ENCODE data around the gene CFAP54. TPM values are rescaled to one million over a fixed set of nuclear protein-coding genes. Genes with fewer than 3 reads are reported as not detected.
A peak's percentile ranks its signal among the peaks of the same experiment; 100 is the strongest.

CFAP54 gene
- polyA plus RNA-seq, 1 of the 3 experiments (the other 2 are of a cell fraction), result 0.87 TPM

DNA sequence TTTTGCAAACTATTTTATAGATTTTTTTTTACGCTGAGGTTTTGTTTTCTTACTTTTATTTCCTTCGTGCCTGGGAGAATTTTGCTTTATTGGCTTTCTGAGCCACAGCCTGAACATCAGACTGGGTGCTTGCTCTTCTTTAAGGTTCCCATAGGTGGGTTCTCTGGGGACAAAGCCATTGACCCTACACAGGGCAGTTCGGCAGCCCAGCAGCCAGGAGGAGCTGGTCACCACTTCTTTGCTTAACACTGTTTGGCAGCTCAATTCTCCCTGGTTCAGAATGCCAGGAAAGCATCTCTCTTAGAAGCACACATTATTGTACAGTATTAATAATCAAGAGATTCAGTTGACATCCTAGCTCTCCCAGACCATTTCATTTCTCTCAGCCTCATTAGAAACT, 276.9 kb downstream of the CFAP54 start:
- Histone ChIP-seq H3F3A (replicated peaks; ENCODE audit: insufficient read depth) (no peaks in the 10 kb centered on the region), H3K9me2 (no peaks in the 10 kb centered on the region), H4K20me1 (ENCODE audit: insufficient read depth) (no peaks in the 10 kb centered on the region), H3K27ac (ENCODE audit: low read depth in 2 of 2, low read length in 1 of 2) (no peak overlapping the region), H3K27me3 (ENCODE audit: insufficient read depth) (no peaks in the 10 kb centered on the region), H3K9ac (no peak overlapping the region), H3K36me3 (replicated peaks in 1 of 2; ENCODE audit: control insufficient read depth in 1 of 2, insufficient read depth in 2 of 2, low read length in 1 of 2) (no peaks in the 10 kb centered on the region), H3K9me3 (no peaks in the 10 kb centered on the region), H3K4me2 (no peak overlapping the region), H2AFZ (ENCODE audit: low read depth) (no peak overlapping the region), H3K79me2 (ENCODE audit: insufficient read depth) (no peaks in the 10 kb centered on the region), H3K4me1 (ENCODE audit: control insufficient read depth in 1 of 2, insufficient read depth in 2 of 2, low read depth in 1 of 2, low read length in 1 of 2) (no peaks in the 10 kb centered on the region), H3K4me3 (ENCODE audit: low read depth in 2 of 2, low read length in 1 of 2) (no peak overlapping the region)
- WGBS (ENCODE audit: low lambda C conversion rate), result 9% methylated on average over 3 of the region's 3 CpGs
- TF ChIP-seq, protein P1, sequence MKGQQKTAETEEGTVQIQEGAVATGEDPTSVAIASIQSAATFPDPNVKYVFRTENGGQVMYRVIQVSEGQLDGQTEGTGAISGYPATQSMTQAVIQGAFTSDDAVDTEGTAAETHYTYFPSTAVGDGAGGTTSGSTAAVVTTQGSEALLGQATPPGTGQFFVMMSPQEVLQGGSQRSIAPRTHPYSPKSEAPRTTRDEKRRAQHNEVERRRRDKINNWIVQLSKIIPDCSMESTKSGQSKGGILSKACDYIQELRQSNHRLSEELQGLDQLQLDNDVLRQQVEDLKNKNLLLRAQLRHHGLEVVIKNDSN (IDR thresholded peaks at IDR 0.05; ENCODE audit: borderline replicate concordance, low read depth), result no peak
- TF ChIP-seq RFX5 (IDR thresholded peaks at IDR 0.05; ENCODE audit: low read length) (no peak), EP300 (IDR thresholded peaks at IDR 0.05; ENCODE audit: borderline replicate concordance in 1 of 2, low read depth in 1 of 2, low read length in 1 of 2) (no peak), ELF1 (IDR thresholded peaks at IDR 0.05) (no peak), RAD21 (IDR thresholded peaks at IDR 0.05; ENCODE audit: low read length) (peak; percentile 16; the same call in 1 of the 2 replicates)
- TF ChIP-seq, protein P2, sequence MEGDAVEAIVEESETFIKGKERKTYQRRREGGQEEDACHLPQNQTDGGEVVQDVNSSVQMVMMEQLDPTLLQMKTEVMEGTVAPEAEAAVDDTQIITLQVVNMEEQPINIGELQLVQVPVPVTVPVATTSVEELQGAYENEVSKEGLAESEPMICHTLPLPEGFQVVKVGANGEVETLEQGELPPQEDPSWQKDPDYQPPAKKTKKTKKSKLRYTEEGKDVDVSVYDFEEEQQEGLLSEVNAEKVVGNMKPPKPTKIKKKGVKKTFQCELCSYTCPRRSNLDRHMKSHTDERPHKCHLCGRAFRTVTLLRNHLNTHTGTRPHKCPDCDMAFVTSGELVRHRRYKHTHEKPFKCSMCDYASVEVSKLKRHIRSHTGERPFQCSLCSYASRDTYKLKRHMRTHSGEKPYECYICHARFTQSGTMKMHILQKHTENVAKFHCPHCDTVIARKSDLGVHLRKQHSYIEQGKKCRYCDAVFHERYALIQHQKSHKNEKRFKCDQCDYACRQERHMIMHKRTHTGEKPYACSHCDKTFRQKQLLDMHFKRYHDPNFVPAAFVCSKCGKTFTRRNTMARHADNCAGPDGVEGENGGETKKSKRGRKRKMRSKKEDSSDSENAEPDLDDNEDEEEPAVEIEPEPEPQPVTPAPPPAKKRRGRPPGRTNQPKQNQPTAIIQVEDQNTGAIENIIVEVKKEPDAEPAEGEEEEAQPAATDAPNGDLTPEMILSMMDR (IDR thresholded peaks at IDR 0.05), result peak; percentile 40; the same call in 1 of the 2 replicates
- ChIA-PET POLR2A (no interaction called here), CTCF (no interaction called here)
- no peak for DNase-seq

DNA sequence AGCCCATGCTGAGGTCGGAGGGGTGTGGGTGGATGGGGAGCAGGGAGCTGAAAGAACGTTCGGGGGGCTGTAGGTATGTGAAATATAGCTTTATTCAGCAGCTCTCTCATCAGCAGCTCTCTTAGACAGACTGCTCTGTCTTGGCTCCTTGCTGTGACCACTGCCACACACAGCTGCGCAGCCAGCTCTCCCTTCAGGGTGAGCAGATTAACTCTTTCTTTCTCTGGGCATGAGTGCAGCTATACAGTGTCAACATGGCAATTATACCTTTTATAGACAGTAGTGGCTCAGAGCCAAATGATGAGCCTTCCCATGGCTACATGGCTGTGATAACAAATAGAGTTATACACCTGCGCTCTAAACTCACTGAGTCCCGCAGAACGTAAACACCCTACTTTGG, 280.0 kb downstream of the CFAP54 start:
- no peak overlapping the region for H3K27ac ChIP-seq (ENCODE audit: low read depth in 2 of 2, low read length in 1 of 2)
- CTCF ChIA-PET, result no interaction called here
- POLR2A ChIA-PET, result no interaction called here
- TF ChIP-seq, protein P2 (IDR thresholded peaks at IDR 0.05), result no peak
- TF ChIP-seq ELF1 (IDR thresholded peaks at IDR 0.05) (no peak), RCOR1 (IDR thresholded peaks at IDR 0.05; ENCODE audit: low read length) (no peak), FOXJ3 (CRISPR knock-in tag; IDR thresholded peaks at IDR 0.05) (no peak), TEAD4 (IDR thresholded peaks at IDR 0.05; ENCODE audit: borderline replicate concordance, insufficient read depth) (no peak), TCF12 (IDR thresholded peaks at IDR 0.05) (no peak)
- TF ChIP-seq, protein P3, sequence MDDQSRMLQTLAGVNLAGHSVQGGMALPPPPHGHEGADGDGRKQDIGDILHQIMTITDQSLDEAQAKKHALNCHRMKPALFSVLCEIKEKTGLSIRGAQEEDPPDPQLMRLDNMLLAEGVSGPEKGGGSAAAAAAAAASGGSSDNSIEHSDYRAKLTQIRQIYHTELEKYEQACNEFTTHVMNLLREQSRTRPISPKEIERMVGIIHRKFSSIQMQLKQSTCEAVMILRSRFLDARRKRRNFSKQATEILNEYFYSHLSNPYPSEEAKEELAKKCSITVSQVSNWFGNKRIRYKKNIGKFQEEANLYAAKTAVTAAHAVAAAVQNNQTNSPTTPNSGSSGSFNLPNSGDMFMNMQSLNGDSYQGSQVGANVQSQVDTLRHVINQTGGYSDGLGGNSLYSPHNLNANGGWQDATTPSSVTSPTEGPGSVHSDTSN (IDR thresholded peaks at IDR 0.05), result no peak
- TF ChIP-seq, protein P4, sequence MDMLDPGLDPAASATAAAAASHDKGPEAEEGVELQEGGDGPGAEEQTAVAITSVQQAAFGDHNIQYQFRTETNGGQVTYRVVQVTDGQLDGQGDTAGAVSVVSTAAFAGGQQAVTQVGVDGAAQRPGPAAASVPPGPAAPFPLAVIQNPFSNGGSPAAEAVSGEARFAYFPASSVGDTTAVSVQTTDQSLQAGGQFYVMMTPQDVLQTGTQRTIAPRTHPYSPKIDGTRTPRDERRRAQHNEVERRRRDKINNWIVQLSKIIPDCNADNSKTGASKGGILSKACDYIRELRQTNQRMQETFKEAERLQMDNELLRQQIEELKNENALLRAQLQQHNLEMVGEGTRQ (IDR thresholded peaks at IDR 0.05; ENCODE audit: borderline replicate concordance, low read depth, low read length), result no peak
- TF ChIP-seq, protein P5, sequence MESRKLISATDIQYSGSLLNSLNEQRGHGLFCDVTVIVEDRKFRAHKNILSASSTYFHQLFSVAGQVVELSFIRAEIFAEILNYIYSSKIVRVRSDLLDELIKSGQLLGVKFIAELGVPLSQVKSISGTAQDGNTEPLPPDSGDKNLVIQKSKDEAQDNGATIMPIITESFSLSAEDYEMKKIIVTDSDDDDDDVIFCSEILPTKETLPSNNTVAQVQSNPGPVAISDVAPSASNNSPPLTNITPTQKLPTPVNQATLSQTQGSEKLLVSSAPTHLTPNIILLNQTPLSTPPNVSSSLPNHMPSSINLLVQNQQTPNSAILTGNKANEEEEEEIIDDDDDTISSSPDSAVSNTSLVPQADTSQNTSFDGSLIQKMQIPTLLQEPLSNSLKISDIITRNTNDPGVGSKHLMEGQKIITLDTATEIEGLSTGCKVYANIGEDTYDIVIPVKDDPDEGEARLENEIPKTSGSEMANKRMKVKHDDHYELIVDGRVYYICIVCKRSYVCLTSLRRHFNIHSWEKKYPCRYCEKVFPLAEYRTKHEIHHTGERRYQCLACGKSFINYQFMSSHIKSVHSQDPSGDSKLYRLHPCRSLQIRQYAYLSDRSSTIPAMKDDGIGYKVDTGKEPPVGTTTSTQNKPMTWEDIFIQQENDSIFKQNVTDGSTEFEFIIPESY (IDR thresholded peaks at IDR 0.05; ENCODE audit: borderline replicate concordance, low read depth), result no peak
- TF ChIP-seq, protein P6, sequence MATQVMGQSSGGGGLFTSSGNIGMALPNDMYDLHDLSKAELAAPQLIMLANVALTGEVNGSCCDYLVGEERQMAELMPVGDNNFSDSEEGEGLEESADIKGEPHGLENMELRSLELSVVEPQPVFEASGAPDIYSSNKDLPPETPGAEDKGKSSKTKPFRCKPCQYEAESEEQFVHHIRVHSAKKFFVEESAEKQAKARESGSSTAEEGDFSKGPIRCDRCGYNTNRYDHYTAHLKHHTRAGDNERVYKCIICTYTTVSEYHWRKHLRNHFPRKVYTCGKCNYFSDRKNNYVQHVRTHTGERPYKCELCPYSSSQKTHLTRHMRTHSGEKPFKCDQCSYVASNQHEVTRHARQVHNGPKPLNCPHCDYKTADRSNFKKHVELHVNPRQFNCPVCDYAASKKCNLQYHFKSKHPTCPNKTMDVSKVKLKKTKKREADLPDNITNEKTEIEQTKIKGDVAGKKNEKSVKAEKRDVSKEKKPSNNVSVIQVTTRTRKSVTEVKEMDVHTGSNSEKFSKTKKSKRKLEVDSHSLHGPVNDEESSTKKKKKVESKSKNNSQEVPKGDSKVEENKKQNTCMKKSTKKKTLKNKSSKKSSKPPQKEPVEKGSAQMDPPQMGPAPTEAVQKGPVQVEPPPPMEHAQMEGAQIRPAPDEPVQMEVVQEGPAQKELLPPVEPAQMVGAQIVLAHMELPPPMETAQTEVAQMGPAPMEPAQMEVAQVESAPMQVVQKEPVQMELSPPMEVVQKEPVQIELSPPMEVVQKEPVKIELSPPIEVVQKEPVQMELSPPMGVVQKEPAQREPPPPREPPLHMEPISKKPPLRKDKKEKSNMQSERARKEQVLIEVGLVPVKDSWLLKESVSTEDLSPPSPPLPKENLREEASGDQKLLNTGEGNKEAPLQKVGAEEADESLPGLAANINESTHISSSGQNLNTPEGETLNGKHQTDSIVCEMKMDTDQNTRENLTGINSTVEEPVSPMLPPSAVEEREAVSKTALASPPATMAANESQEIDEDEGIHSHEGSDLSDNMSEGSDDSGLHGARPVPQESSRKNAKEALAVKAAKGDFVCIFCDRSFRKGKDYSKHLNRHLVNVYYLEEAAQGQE (IDR thresholded peaks at IDR 0.05; ENCODE audit: low read depth, low read length), result no peak

More for the DNA sequence above, 280.0 kb downstream of the CFAP54 start:
- Histone ChIP-seq H3K9ac (no peak overlapping the region), H3F3A (replicated peaks; ENCODE audit: insufficient read depth) (peaks cover under 1% of the 10 kb centered on the region), H3K36me3 (replicated peaks in 1 of 2; ENCODE audit: control insufficient read depth in 1 of 2, insufficient read depth in 2 of 2, low read length in 1 of 2) (no peaks in the 10 kb centered on the region), H3K4me1 (ENCODE audit: control insufficient read depth in 1 of 2, insufficient read depth in 2 of 2, low read depth in 1 of 2, low read length in 1 of 2) (no peaks in the 10 kb centered on the region), H2AFZ (ENCODE audit: low read depth) (no peak overlapping the region), H3K27me3 (ENCODE audit: insufficient read depth) (no peaks in the 10 kb centered on the region), H3K79me2 (ENCODE audit: insufficient read depth) (no peaks in the 10 kb centered on the region), H3K4me3 (ENCODE audit: low read depth in 2 of 2, low read length in 1 of 2) (no peak overlapping the region), H3K4me2 (no peak overlapping the region), H3K9me2 (no peaks in the 10 kb centered on the region), H4K20me1 (ENCODE audit: insufficient read depth) (no peaks in the 10 kb centered on the region), H3K9me3 (no peaks in the 10 kb centered on the region)
- no peak for DNase-seq
- 47% methylated on average over 7 of the region's 7 CpGs for WGBS (ENCODE audit: low lambda C conversion rate)
